HepG2 (cell line): Measurements from ENCODE around the gene SHF. TPM values are rescaled to one million over a fixed set of nuclear protein-coding genes. Genes with fewer than 3 reads are reported as not detected.

Experiments used
- ATAC-seq: fragments of 200-7000 bp; cut with Tn5 transposase; 3 replicates; pipeline ENCODE4 v1.9.1; 2020; ENCODE audit warnings: mild to moderate bottlenecking, moderate library complexity
- BruUV-seq: library from RNA; stranded (reverse); fragments of 400-500 nt; replicated peaks from 2 replicates; lab custom pipeline; 2021; lab: Mats Ljungman, UMichigan
- CTCF ChIA-PET: fragments of 300-600 bp; formaldehyde crosslinking; extraction: SDS; loops from one replicate; lab custom pipeline; 2021; ENCODE audit warnings: low total read pairs, inconsistent platforms, low intra/inter-chr PET ratio; lab: Yijun Ruan, JAX
- POLR2A ChIA-PET: fragments of 350-600 bp; sonication (Branson Sonifier 250); formaldehyde crosslinking; loops from one replicate; lab custom pipeline; 2020; ENCODE audit warnings: antibody characterized with exemption, inconsistent platforms; lab: Yijun Ruan, JAX
- DNase-seq: peaks from one replicate; pipeline ENCODE4 v3.0.0-alpha.2; 2015; ENCODE audit warnings: low spot score
- FAIRE-seq: peaks from 3 replicates; lab custom pipeline; 2011; peaks lifted over from hg19 to GRCh38; lab: Jason Lieb, UNC
- H2AFZ ChIP-seq: one replicate; pipeline ENCODE4 v1.6.1; 2011; ENCODE audit warnings: low read length, inconsistent platforms
- H3K27ac ChIP-seq: fragments of 300-600 bp; 3 replicates; pipeline ENCODE4 v1.8.0; 2011; ENCODE audit warnings: mixed run types, mild to moderate bottlenecking, mixed read lengths, low read length, inconsistent platforms; ENCODE audit not compliant: insufficient read depth; ENCODE audit errors: extremely low read length
- H3K27me3 ChIP-seq, 2 experiments: fragments of 200-600 bp in 1 of 2; 2 replicates in 1 of 2; 3 replicates in 1 of 2; pipeline versions ENCODE4 v1.6.0 to v1.8.0; 2011; ENCODE audit warnings: low read length in 2 of 2, mild to moderate bottlenecking in 2 of 2, moderate library complexity in 2 of 2, inconsistent platforms in 1 of 2; ENCODE audit not compliant: insufficient read depth in 2 of 2, control insufficient read depth in 1 of 2
- H3K36me3 ChIP-seq, 2 experiments: fragments of 200-600 bp in 1 of 2; replicated peaks in 1 of 2; 2 replicates in 1 of 2; 3 replicates in 1 of 2; pipeline versions ENCODE4 v1.5.1 to v1.8.0; 2011; ENCODE audit warnings: low read length in 2 of 2, inconsistent platforms in 1 of 2; ENCODE audit not compliant: insufficient read depth in 2 of 2, control insufficient read depth in 1 of 2
- H3K4me1 ChIP-seq: 2 replicates; pipeline ENCODE4 v1.5.1; 2012; ENCODE audit warnings: low read length, inconsistent platforms; ENCODE audit not compliant: insufficient read depth
- H3K4me2 ChIP-seq: 2 replicates; pipeline ENCODE4 v1.6.0; 2011; ENCODE audit warnings: low read depth, low read length, inconsistent platforms
- H3K4me3 ChIP-seq, 3 experiments: fragments of 200-600 bp in 1 of 3; sonication (generic), shearing (Covaris generic) in 1 of 3; replicated peaks in 1 of 3; 2 replicates each; pipeline ENCODE4 v1.5.1; 2011 to 2016; ENCODE audit warnings: low read length in 3 of 3, inconsistent platforms in 2 of 3, low read depth in 2 of 3, mild to moderate bottlenecking in 2 of 3, control low read depth in 1 of 3, mixed read lengths in 1 of 3; ENCODE audit not compliant: insufficient read depth in 1 of 3
- H3K79me2 ChIP-seq: one replicate; pipeline ENCODE4 v1.6.1; 2011; ENCODE audit warnings: low read length, inconsistent platforms; ENCODE audit not compliant: insufficient read depth
- H3K9ac ChIP-seq: 2 replicates; pipeline ENCODE4 v1.6.0; 2011; ENCODE audit warnings: mild to moderate bottlenecking, low read depth, low read length, inconsistent platforms; ENCODE audit not compliant: insufficient read depth
- H3K9me3 ChIP-seq: 2 replicates; pipeline ENCODE4 v1.5.1; 2012; ENCODE audit warnings: mild to moderate bottlenecking, low read length
- H4K20me1 ChIP-seq: 2 replicates; pipeline ENCODE4 v1.6.0; 2011; ENCODE audit warnings: inconsistent platforms, mild to moderate bottlenecking, low read length, moderate library complexity; ENCODE audit not compliant: insufficient read depth
- PTBP1 ChIP-seq: fragments of 200-400 bp; formaldehyde crosslinking; IDR thresholded peaks from 2 replicates; pipeline ENCODE4 v1.6.1; 2018; ENCODE audit warnings: low read length, low read depth; ENCODE audit not compliant: poor library complexity, severe bottlenecking
- SP2 ChIP-seq: sonication (generic); formaldehyde crosslinking; IDR thresholded peaks from 2 replicates; pipeline ENCODE4 v1.5.1; 2020; ENCODE audit warnings: mild to moderate bottlenecking, missing genetic modification reagents
- TOPORS ChIP-seq: sonication (generic); formaldehyde crosslinking; IDR thresholded peaks from 2 replicates; pipeline ENCODE4 v1.8.0; 2023; ENCODE audit warnings: mild to moderate bottlenecking, missing genetic modification reagents
- ZFP1 ChIP-seq: IDR thresholded peaks from 2 replicates; pipeline ENCODE4 v1.6.1; 2016
- ZNF121 ChIP-seq: sonication (generic); formaldehyde crosslinking; IDR thresholded peaks from 2 replicates; pipeline ENCODE4 v1.5.0; 2020; ENCODE audit warnings: mild to moderate bottlenecking, missing genetic modification reagents
- ZNF572 ChIP-seq: sonication (generic); formaldehyde crosslinking; IDR thresholded peaks from 2 replicates; pipeline ENCODE4 v1.5.1; 2020; ENCODE audit warnings: mild to moderate bottlenecking, missing genetic modification reagents
- ZNF879 ChIP-seq: sonication (generic); formaldehyde crosslinking; IDR thresholded peaks from 2 replicates; pipeline ENCODE4 v1.8.1; 2023; ENCODE audit warnings: missing genetic modification reagents
- WGBS: methylation state at CpG from one replicate; pipeline ENCODE4 v1.1.6; 2017; ENCODE audit warnings: low lambda C conversion rate; 5-methylcytosine and 5-hydroxymethylcytosine counted together
- in situ Hi-C: cut with HindIII; loops from 2 replicates; pipeline ENCODE4 v1.10.0; 2017; ENCODE audit warnings: low pct_unique_long_range_greater_than_20kb; ENCODE audit not compliant: extremely low pct_ligation_motif_present
- intact Hi-C: fragments of 100-400 bp; cut with micrococcal nuclease; formaldehyde crosslinking; loops from one replicate; pipeline ENCODE4 v1.10.0; 2022; ENCODE audit not compliant: unreplicated experiment
- polyA plus RNA-seq, 8 experiments: library from polyadenylated mRNA; depleted of rRNA in 3 of 8; stranded (reverse) in 7 of 8; unstranded in 1 of 8; fragments of >200 nt; fragmentation: Illumina TruSeq in 4 of 8; extraction: Trizol in 4 of 8; gene quantifications; 2 replicates each; pipeline versions ENCODE4 v1.2.1 to v1.2.3, GENCODE V29; 2011 to 2016; ENCODE audit warnings: low read depth in 4 of 8, missing spikeins in 1 of 8, mixed read lengths in 1 of 8; ENCODE audit not compliant: insufficient read depth in 1 of 8
- total RNA-seq, 5 experiments: library from RNA; depleted of rRNA; stranded (reverse); fragments of >200 nt; fragmentation: Illumina TruSeq; extraction: Trizol; gene quantifications; 2 replicates each; pipeline ENCODE4 v1.2.3, GENCODE V29; 2016; ENCODE audit warnings: low read depth in 1 of 5
- TF ChIP-seq, protein P1 (sequence below): sonication (generic); formaldehyde crosslinking; IDR thresholded peaks from 2 replicates; pipeline ENCODE4 v1.4.0; 2020; ENCODE audit warnings: mild to moderate bottlenecking, missing genetic modification reagents
- TF ChIP-seq, protein P2 (sequence below): sonication (generic); formaldehyde crosslinking; IDR thresholded peaks from 2 replicates; pipeline ENCODE4 v1.5.0; 2020; ENCODE audit warnings: missing genetic modification reagents

The SHF gene
- total and polyA plus RNA-seq, 2 of the 13 experiments (the other 11 are each of a cell fraction or from before 2014, with no cell fraction given): 20.9 to 25.5 TPM

DNA sequence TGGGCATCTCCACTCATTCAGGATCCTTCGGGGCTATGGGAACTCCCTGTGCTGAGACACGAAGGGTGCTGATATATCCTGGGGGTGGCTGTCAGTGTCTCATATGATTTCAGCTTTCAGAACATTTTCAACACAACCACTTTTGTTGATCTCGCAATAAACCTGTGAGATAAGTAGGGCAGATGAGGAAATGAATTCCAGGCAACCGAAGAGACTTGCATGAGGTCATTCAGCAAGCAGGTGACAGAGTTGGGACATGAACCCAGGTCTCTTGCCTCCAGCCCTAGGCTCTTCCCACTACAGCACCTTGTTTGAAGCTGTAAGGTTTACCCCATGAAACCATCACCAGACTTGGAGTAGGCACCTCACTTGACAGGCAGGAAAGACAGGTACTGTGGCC, 41.4 kb downstream of the SHF start:
- Histone ChIP-seq H3K4me3 (no peak overlapping the region), H3K9me3 (no peaks in the 10 kb centered on the region), H3K9ac (no peak overlapping the region), H3K79me2 (no peaks in the 10 kb centered on the region), H3K27ac (no peak overlapping the region), H3K27me3 (peaks cover 0 to 27% of the 10 kb centered on the region in 2 experiments; a peak in 1 of 5 replicates), H3K4me1 (peaks cover 8% of the 10 kb centered on the region), H3K36me3 (no peaks in the 10 kb centered on the region), H2AFZ (no peak overlapping the region), H3K4me2 (no peak overlapping the region), H4K20me1 (no peaks in the 10 kb centered on the region)
- POLR2A ChIA-PET: no interaction called here
- ATAC-seq: no peak
- WGBS: 39% methylated on average over 4 of the region's 4 CpGs
- intact Hi-C loops (no loop called here), in situ Hi-C loops (no loop called here)
- DNase-seq: no peak
- TF ChIP-seq, protein P1, sequence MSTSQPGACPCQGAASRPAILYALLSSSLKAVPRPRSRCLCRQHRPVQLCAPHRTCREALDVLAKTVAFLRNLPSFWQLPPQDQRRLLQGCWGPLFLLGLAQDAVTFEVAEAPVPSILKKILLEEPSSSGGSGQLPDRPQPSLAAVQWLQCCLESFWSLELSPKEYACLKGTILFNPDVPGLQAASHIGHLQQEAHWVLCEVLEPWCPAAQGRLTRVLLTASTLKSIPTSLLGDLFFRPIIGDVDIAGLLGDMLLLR (CRISPR knock-in tag): no peak
- TF ChIP-seq SP2 (CRISPR knock-in tag) (no peak), PTBP1 (no peak)
- no peak for FAIRE-seq
- CTCF ChIA-PET: no interaction called here
- BruUV-seq: no TSS peak

DNA sequence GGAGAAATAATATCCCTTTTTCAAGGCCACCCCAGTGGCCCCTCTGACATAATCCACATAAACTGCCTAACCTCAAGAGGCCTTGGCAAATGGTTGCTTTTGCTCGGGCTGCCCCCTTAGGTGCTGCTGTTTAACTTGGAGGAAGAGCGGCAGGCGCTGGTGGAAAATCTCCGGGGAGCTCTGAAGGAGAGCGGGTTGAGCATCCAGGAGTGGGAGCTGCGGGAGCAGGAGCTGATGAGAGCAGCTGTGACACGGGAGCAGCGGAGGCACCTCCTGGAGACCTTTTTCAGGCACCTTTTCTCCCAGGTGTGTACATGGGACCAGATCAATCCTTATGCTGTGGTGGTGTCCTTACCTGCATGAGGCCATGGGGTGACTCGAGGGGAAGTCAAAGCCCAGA, 43.0 kb downstream of the SHF start:
- H3K4me1 ChIP-seq: peaks cover 8% of the 10 kb centered on the region
- intact Hi-C loops: no loop called here
- WGBS: 63% methylated on average over 8 of the region's 9 CpGs
- no peak for FAIRE-seq
- no TSS peak for BruUV-seq
- no peak overlapping the region for H3K9ac ChIP-seq
- ChIA-PET POLR2A (no interaction called here), CTCF (no interaction called here)
- no peak for DNase-seq
- ATAC-seq: no peak
- H3K79me2 ChIP-seq: no peaks in the 10 kb centered on the region
- H3K27ac ChIP-seq: no peak overlapping the region
- in situ Hi-C loops: no loop called here
- no peak overlapping the region for H3K4me3 ChIP-seq
- H3K36me3 ChIP-seq: no peaks in the 10 kb centered on the region
- TF ChIP-seq ZNF121 (CRISPR knock-in tag): no peak
- TF ChIP-seq, protein P2, sequence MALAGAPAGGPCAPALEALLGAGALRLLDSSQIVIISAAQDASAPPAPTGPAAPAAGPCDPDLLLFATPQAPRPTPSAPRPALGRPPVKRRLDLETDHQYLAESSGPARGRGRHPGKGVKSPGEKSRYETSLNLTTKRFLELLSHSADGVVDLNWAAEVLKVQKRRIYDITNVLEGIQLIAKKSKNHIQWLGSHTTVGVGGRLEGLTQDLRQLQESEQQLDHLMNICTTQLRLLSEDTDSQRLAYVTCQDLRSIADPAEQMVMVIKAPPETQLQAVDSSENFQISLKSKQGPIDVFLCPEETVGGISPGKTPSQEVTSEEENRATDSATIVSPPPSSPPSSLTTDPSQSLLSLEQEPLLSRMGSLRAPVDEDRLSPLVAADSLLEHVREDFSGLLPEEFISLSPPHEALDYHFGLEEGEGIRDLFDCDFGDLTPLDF (CRISPR knock-in tag): no peak
- TF ChIP-seq ZFP1 (CRISPR knock-in tag): no peak
- TF ChIP-seq ZNF572: no peak
- no peak for TF ChIP-seq TOPORS (CRISPR knock-in tag)
- TF ChIP-seq ZNF879: no peak
- no peak overlapping the region for H2AFZ ChIP-seq
- no peaks in the 10 kb centered on the region for H3K9me3 ChIP-seq
- H4K20me1 ChIP-seq: no peaks in the 10 kb centered on the region
- H3K27me3 ChIP-seq: peaks cover 0 to 27% of the 10 kb centered on the region in 2 experiments; a peak in 1 of 5 replicates
- H3K4me2 ChIP-seq: no peak overlapping the region
